ENCODE measurements around the gene TOX3.

Gene TOX3

DNA sequence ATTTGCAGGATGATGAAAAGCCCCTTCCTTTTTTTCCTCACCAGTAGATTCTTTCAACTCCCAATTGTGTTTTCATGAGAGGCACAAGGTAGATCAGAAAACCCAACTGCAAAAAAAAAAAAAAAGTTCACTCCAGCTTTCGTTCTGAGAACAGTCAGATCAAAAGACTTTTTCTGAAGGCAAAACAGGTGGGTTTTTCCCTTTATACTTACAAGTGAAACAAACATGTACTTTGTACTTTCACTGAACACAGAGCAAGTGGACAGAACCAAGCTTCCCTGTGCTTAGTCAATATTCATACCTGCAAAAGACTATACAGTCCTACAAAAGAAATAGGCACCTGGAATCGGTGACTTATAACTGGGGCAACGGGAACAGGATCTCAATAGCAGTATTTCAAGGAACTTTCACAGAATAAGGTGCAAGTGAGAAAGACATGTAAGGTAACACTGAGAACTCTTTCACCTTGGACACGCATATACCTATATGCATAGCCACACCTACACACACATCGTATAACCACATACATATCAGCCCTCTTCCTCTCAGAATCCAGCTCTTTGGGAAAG, 54.1 kb downstream of the TOX3 start:
- DNase-seq (ENCODE audit: low read depth) = no peak

DNA sequence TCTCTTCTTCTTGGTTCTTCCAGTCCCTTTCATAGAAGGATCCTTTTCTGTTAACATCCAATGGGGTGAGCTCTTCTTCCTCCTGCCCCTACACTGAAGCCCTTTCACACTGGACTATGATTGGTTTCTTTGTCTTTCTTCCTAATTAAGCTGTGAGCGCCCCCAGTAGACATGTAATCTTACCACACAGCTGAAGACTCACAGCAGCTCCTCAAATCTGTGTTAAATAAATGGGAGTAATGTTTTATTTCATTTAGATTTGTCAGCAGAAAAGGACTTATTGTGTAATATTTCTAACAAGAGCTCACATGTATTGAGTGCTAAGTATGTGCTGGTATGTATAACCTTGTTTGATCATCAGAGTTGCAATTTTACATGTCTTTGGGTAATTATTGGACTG, 55.7 kb downstream of the TOX3 start:
- no peak for DNase-seq (ENCODE audit: low read depth)

DNA sequence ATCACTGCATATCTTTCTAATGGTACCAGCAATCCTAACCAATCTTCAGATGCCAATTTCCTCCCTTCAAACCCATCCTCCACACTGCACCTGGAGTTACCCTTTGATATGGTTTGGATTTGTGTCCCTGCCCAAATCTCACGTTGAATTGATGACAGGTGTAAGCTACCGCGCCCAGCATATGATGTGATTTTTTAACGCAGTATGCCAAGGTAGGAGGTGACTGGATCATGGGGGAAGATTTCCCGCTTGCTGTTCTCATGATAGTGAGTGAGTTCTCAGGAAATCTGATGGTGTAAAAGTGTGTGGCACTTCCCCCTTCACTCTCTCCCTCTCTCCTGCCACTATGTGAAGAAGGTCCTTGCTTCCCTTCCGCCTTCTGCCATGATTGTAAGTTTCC, 57.0 kb downstream of the TOX3 start:
- DNase-seq (ENCODE audit: low read depth) = no peak

DNA sequence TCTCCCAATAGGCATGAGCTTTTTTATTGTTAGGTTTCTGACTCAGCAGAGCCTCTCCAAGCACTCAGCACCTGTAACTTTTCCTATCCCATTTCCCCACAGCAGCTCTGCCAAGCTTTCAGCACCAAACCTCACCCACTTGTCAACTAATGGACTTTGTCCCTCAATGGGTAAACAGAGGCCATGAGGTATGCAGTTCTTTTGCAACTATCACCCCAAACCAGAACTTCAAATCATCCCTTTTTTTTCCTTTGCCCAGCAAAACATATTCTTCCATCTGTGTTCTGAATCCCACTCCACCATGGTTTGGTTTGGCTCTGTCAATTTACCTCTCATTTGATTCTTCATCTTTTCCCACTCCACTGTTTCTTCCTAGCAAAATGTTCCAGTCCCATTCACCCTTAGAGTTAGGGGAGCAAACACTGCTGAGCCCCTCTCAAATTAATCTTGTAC, 58.1 kb downstream of the TOX3 start:
- no peak for DNase-seq (ENCODE audit: low read depth)

DNA sequence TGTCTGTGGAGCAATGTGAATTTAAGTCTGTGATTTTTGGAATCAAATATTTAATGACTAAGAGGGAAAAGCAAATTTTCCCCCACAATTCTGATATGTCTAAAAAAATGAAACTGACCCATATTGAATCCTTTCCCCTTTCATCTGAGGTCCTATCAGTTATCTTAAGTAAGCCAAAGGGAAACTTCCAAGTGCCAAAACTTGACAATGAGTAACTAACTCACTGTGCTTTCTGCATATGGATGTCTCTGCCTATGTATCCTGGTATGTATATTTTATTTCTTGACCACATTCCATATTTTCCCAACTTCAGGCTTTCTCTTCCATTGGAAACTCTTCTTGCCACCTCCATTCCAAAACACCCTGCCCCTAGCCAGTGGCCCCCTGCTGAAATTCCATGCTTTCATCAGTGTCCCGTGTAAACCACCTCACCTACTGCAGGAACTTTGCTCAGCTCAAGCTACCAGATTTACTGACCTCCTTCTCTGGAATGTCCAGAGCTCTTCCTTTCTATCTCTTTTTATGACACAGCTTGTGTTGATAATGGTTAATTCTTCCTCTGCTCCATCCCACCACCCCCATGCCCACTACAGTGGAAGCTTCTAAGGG, 59.0 kb downstream of the TOX3 start:
- DNase-seq (ENCODE audit: low read depth) = no peak

DNA sequence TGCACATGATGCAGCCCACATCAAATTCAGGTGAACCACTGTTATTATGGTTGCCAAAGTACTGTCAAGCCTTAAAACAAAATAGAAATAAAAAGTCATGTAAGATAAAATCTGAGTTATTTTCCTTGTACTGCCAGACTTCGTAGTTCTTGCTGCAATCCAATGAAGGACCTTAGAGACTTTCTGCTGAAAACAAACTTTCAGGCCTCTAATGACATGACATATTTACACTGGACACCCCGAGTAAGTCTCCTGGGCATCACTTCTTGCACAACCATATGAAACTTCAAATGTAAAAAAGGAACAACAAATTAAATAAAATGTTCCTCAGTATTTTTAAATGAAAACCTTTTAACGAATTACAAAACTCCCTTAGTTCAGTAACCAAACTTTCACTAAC, 66.7 kb downstream of the TOX3 start:
- DNase-seq (ENCODE audit: low read depth) = no peak

DNA sequence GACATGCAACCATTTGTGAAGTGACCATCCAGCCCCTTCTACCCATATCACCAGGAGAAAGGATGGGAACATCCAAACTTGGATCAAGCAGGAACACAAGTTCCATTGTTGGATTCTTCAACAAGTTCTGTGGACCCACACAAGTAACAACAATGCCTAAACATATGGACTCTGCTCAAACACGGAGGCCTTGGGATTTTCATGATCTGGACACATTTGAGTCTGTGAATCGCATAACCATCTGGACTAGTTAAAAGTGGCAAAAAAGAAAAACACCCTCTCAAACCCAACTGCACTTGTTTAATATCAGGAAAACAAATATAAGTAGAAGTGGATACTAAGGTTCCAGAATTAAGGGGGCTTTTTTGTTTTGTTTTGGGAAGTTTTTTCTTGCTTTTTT, 70.8 kb downstream of the TOX3 start:
- DNase-seq (ENCODE audit: low read depth) = no peak

DNA sequence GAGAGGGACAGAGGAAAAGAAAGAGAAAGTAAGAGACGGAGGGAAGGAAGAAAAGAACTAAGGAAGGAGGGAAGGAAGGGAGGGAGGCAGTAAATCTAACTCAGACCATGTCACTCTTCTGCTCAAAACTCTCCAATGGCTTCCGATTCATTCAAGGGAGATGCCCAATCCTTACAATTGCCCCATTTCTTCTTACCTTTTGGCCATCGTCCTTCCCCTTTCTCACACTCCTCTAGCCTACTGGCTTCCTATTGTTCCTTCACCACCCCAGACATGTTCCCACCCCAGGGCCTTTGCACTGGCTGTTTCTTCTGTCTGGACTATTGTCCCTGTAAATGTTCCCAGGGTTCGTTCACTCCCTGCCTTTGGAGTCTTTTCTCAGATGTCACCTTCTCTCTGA, 72.3 kb downstream of the TOX3 start:
- DNase-seq (ENCODE audit: low read depth) = no peak

DNA sequence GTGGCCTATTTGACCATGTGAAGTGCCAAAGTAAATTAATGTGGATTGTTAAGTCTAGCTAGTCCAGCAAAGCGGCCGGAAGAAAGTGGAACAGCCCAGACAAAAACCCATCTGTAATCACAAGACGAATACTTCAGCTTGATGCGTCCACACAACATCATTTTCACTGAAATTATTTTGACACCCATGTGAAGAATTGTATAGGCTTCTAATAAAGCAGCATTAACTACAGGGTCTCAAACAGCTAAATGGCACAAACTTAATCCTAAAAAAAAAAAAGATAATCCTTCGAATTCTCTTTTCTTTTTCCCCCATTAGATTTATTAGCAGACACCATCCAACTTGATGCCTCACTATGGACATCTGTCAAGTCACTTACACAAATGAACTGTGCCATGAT, 73.8 kb downstream of the TOX3 start:
- DNase-seq (ENCODE audit: low read depth) = no peak

DNA sequence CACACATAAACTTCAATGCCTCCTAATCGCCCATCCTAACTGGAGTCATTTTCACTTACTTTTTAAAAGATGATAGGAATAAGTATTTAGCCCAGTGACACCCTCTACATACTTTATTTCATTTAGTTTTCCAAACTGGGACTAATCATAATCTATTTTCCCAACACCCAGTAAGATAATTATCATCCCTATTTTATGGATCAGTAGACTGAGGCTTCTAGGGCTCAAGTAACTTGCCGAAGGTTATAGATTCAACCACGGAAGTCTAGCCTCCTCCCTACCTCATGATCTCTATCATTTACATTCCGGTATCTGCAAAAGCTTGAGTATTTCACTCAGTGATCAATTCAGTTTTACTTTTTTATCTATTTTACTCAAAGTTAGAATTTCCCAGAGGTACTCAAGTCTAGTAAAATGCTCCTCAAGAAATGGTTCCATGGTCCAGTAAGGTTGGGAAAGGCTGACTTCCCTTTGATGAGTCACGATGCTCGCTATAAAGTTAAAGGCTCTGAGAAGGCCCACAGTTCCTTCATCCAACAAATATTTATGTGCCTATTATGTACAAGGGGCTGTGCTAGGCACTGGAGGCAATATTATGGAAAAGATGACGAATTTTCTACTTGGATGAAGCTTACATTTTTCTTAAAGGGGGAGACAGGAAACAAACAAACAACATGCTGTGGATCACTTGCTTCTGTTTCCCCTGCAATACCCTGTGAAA, 75.1 kb downstream of the TOX3 start:
- DNase-seq (ENCODE audit: low read depth) = no peak

DNA sequence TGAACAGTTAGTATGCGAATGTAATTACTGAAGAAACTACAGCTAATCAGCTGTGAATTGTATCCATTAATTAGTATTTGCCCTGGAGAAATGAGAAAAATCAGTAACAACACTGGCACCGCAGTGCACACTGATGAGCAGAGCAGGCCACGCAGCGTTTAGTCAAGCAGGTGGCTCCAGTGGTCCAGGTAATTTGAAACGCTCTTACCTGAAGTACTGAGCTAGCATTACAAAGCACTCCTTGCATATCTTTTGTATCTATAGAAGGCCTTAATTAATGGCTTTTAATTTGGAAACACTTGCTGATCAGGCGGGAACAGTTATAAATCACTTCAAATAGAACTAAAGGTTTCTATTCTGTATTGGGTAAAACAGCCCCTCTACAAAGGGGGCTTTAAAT, 76.4 kb downstream of the TOX3 start:
- DNase-seq (ENCODE audit: low read depth) = no peak

DNA sequence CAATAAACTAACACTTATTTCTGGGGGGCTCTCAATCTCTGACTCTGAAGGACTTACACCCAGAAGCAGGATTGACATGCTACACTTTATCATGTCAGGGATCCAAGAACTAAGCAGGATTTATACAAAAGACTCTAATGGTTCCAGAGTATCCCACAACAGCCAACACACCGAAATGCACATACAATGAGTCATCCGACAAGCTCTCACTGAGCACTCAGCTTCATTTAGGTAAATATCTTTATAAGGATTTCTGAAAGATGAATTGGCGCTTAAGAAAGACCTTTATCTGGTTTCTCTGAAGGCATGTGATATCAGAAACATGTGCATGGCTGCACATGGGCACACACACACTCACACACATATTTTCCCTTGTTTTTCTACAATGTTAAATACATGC, 77.2 kb downstream of the TOX3 start:
- DNase-seq (ENCODE audit: low read depth) = no peak

DNA sequence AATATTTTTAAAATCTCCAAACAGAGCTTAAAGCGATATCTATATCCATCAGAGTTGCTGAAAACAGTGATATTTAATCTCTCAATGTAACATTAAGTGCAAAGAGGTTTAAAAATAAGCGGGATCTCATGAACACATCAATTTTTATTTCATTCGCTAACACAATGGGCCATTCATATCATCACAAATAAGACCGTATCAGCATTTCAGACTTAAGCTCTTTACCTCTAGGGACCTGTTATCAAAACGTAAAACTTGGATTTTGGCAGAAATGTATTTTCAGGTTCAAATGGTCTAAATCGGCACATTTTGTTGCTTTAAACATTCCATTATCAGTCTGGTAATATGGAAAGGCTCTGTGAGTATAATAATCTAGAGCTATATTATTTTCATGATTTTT, 77.9 kb downstream of the TOX3 start:
- no peak for DNase-seq (ENCODE audit: low read depth)

DNA sequence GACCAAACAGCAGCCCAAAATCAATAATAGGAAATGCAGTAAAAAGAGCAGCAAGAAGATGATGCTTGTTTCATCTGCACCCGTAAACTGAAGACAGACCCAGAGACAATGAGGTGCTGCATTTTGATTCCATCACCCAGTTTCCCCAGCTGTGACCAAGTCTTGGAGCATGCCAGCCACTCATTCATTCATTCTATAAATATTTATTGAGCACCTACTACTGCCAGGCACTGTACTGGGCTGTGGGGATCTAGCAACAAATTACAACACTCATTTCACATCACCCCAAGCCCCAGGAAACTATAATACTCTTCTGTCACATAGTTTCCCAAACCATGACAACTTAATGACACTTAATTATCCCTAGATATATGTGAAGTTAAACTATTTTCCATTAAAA, 79.2 kb downstream of the TOX3 start:
- DNase-seq (ENCODE audit: low read depth) = no peak

DNA sequence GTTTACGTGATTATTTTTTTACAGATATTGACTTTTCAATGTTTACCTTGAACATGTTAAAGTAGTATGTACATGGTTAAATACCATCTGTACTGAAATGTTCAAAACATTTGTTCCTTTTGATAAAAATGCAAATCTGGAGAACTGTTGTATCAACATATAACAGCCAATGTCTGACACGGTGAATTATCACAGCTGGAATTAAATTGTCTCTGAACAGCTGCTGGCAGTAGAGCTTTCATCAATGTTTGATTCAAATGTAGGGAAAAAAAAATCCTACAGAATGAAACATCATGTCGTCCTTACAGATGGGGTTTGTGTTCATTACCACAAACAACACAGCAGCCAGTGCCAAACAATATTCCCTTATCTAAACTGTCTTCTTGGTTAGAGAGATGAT, 79.9 kb downstream of the TOX3 start:
- no peak for DNase-seq (ENCODE audit: low read depth)

DNA sequence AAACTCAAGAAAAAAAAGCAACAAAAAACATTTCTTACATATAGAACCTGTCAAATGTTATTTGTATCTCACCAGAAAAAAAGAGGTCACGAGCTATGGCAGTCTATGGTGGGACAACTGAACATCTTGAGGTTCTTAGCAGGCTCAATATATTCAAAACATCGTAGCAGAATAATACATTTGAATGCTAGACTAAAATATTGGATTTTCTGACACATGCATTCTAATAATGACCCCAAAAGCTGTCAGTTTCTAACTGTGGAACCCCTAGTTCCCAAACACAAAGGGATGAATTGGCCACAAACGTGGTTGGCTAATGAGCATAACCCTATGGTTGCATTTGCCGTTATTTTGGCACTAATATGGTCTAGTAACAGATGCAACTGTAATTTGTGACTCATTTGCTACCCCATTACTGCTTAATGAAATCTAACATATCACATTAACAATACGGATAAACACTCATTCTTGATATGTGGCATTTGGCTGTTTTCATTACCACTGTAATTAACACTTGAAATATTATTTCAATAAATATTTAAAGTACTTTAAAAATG, 81.2 kb downstream of the TOX3 start:
- no peak for DNase-seq (ENCODE audit: low read depth)

DNA sequence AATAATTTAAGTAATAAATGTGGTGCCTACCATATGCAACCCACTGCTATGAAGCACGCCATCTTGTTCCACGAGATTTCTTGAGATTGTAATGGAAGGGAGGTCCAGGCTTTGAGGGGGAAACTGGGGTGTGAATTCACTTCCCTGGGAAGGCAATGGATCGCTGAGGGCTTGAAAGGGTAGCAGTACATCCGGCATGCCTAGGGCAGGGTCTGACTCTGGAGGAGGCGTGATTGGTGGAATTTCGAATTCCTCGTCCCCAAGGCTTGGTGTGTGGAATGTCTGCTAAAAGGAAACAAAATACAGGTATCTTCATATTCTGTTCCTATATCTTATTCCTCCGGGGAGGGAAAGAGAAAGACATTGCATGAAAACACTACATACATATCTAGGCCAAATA, 83.0 kb downstream of the TOX3 start:
- no peak for DNase-seq (ENCODE audit: low read depth)

DNA sequence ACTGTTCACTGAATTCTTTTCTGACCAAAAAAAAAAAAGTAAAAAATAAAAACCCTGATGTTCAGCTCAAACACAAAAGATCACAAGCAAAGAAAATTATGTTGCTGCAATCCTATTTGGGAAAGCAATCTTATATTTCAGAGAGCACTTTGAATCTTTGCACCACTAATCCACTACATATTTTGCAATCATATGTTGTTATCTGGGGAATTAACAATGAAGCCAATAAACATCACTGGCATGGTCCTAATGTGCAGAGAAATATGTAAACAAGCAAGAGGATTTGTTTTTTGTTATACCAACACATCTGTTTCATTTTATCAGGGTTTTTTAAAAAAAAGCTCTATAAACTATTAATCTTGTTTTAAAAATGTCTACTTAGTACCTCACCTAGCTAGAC, 84.1 kb downstream of the TOX3 start:
- DNase-seq (ENCODE audit: low read depth) = no peak

DNA sequence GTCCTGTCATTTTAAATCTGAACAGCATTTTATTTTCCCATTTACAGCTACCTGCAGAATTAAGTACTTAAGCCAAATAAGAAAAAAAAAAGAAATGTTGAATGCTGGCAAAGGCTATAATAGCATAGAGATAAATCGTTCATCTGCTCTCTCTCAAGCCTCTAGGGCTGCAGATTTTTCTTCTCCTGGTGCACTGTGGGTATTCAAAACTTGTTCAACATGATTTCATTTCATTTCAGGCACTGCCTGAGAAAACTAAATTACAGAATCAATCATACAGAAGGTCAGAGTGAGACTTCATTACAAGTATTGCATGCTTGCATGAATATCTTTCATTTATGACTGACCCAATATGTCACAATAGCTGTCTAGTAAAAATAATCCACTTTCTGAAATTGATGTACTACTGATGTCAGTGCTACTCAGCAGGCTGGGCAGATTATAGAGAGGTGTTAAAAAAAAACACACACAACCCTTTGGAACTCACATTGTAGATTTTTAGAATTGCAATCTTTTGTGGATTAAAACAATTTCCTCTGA, 86.2 kb downstream of the TOX3 start:
- DNase-seq (ENCODE audit: low read depth) = no peak

DNA sequence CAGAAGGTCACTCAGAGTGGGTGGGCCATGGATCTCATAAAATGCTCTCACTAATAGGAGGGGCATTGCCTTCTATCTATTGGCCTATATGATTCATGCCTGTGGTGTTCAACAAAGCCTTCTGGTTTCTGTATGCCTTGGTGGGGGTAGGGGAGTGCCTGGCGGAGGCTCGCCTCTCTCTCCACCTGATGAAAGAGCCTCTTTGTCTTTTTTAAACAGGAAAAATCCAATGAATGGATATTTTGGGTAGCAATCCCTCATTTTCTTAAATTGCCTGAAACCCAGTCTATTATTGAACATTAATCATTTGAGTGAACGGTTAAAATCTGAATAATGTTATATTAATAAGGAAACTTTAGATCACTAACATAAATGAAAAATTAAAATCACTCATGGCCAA, 90.6 kb downstream of the TOX3 start:
- DNase-seq (ENCODE audit: low read depth) = no peak

DNA sequence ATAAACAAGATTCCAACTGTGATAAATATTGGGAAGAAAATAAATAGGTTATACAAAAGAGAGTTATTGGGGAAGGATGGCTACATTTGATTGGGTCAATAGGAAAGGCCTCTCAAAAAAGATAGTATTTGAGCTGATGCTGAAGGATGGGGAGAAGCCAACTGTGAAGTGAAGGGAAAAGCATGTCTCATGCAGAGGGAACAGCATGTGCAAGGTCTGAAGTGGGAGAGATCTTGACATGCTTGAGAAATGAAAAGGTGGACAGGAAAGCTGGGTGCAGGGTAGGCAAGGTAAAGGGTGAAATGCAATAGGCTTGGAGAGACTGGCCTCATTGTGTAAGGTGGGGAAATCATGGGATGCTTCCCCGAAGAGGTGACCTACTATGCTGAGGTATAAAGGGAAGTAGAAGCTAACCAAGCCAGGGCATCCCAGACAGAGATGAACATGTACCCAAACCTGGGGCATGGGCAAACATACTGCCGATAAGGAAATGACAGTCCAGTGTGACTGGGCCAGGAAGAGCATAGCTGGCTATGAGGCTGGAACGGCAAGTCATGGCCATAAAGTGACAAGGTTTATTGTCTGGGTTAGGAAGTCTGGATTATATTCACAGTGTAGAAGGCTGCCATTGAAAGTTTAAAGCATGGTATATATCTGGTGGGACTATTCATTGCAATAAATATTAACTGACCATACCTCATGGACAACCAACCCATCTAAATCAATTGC, 91.2 kb downstream of the TOX3 start:
- no peak for DNase-seq (ENCODE audit: low read depth)

DNA sequence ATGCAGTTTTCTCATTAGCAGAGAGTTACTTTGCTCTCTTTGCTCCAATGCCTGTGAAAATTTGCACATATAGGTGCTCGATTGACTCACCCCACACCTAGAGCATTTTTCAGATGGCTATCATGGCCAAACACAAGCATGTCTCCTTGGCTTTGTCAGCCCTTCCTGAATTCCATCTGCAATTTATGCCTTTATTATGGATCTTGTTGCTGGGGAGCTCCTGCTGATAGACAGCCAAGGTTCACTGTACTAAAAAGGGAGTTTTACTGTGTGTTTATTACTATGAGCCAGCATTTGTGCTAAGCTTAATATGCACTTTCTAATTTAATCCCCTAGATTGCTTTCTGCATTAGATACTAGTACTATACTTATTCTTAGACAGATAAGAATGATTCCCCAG, 93.3 kb downstream of the TOX3 start:
- no peak for DNase-seq (ENCODE audit: low read depth)

Measured in T-helper 22 cell (primary cell).